Keratinocyte (primary cell): ENCODE measurements around the gene NCKAP1. TPM values are rescaled to one million over a fixed set of nuclear protein-coding genes. Genes with fewer than 3 reads are reported as not detected.

ENCODE experiments used
- DNase-seq: peaks from one replicate; pipeline ENCODE4 v3.0.0-alpha.2; 2011; ENCODE audit warnings: low read depth, missing footprints, low spot score
- FAIRE-seq: peaks from 2 replicates; lab custom pipeline; 2011; peaks lifted over from hg19 to GRCh38; lab: Jason Lieb, UNC
- H2AFZ ChIP-seq: 2 replicates; pipeline ENCODE4 v1.6.0; 2012; ENCODE audit warnings: low read length, control low read depth, inconsistent platforms; ENCODE audit not compliant: control insufficient read depth
- H3K27ac ChIP-seq: 2 replicates; pipeline ENCODE4 v1.5.1; 2011; ENCODE audit warnings: low read length; ENCODE audit not compliant: control insufficient read depth, insufficient read depth
- H3K27me3 ChIP-seq: 3 replicates; pipeline ENCODE4 v1.6.0; 2011; ENCODE audit warnings: low read length; ENCODE audit not compliant: control insufficient read depth, insufficient read depth; ENCODE audit errors: extremely low read depth
- H3K36me3 ChIP-seq, 2 experiments: 2 replicates in 1 of 2; 3 replicates in 1 of 2; pipeline ENCODE4 v1.5.1; 2011; ENCODE audit warnings: low read length in 2 of 2, mild to moderate bottlenecking in 1 of 2; ENCODE audit not compliant: control insufficient read depth in 2 of 2, insufficient read depth in 2 of 2; ENCODE audit errors: extremely low read depth in 1 of 2
- H3K4me1 ChIP-seq: 3 replicates; pipeline ENCODE4 v1.5.1; 2011; ENCODE audit warnings: low read length; ENCODE audit not compliant: control insufficient read depth, insufficient read depth; ENCODE audit errors: extremely low read depth
- H3K4me2 ChIP-seq: 3 replicates; pipeline ENCODE4 v1.6.0; 2011; ENCODE audit warnings: low read depth, low read length; ENCODE audit not compliant: control insufficient read depth, insufficient read depth; ENCODE audit errors: extremely low read depth
- H3K4me3 ChIP-seq, 3 experiments: fragments of 200-600 bp in 1 of 3; sonication (generic) in 1 of 3; 2 replicates in 2 of 3; 3 replicates in 1 of 3; pipeline ENCODE4 v1.5.1; 2011 to 2016; ENCODE audit warnings: low read length in 3 of 3, mild to moderate bottlenecking in 3 of 3, control low read depth in 2 of 3, inconsistent platforms in 1 of 3, low read depth in 1 of 3, mixed read lengths in 1 of 3, mixed run types in 1 of 3, moderate library complexity in 1 of 3; ENCODE audit not compliant: control insufficient read depth in 2 of 3, insufficient read depth in 2 of 3; ENCODE audit errors: extremely low read depth in 1 of 3
- H3K79me2 ChIP-seq: 2 replicates; pipeline ENCODE4 v1.6.0; 2012; ENCODE audit warnings: low read length; ENCODE audit not compliant: control insufficient read depth, insufficient read depth
- H3K9ac ChIP-seq: 3 replicates; pipeline ENCODE4 v1.6.0; 2011; ENCODE audit warnings: low read length; ENCODE audit not compliant: control insufficient read depth, insufficient read depth; ENCODE audit errors: extremely low read depth
- H3K9me1 ChIP-seq: 3 replicates; pipeline ENCODE4 v1.6.0; 2011; ENCODE audit warnings: low read length; ENCODE audit not compliant: control insufficient read depth, insufficient read depth; ENCODE audit errors: extremely low read depth
- H3K9me3 ChIP-seq: 2 replicates; pipeline ENCODE4 v1.5.1; 2012; ENCODE audit warnings: low read depth, low read length; ENCODE audit not compliant: control insufficient read depth
- H4K20me1 ChIP-seq: 3 replicates; pipeline ENCODE4 v1.6.0; 2011; ENCODE audit warnings: low read length; ENCODE audit not compliant: control insufficient read depth, insufficient read depth; ENCODE audit errors: extremely low read depth
- EZH2 ChIP-seq: IDR thresholded peaks from one replicate; pipeline ENCODE4 v1.6.1; 2012; ENCODE audit warnings: inconsistent platforms, mild to moderate bottlenecking, low read length, moderate library complexity
- dilution Hi-C: fragments of 300-500 bp; cut with MboI; formaldehyde crosslinking; loops from one replicate; pipeline ENCODE4 v1.7.0; 2020; ENCODE audit warnings: low sequenced_read_pairs; ENCODE audit not compliant: extremely low pct_ligation_motif_present
- polyA plus RNA-seq, 5 experiments: library from polyadenylated mRNA; depleted of rRNA in 3 of 5; stranded (reverse) in 3 of 5; stranded (forward) in 1 of 5; unstranded in 1 of 5; fragments of >200 nt; gene quantifications; 1 replicate in 1 of 5; 2 replicates in 3 of 5; 3 replicates in 1 of 5; pipeline versions ENCODE4 v1.2.1 to v1.2.3, GENCODE V29; 2011 to 2012; ENCODE audit warnings: missing spikeins in 2 of 5, low read depth in 1 of 5, low replicate concordance in 1 of 5
- TF ChIP-seq, protein P1 (sequence below), 3 experiments: IDR thresholded peaks in 1 of 3; conservative IDR thresholded peaks in 1 of 3; optimal IDR thresholded peaks in 1 of 3; 2 replicates in 2 of 3; 3 replicates in 1 of 3; pipeline versions ENCODE3 to v1.5.1; 2011; ENCODE audit warnings: low read length in 3 of 3, mild to moderate bottlenecking in 3 of 3, moderate library complexity in 2 of 3, control low read depth in 1 of 3, inconsistent platforms in 1 of 3; ENCODE audit not compliant: insufficient read depth in 2 of 3; ENCODE audit errors: extremely low read depth in 1 of 3

Gene NCKAP1
- polyA plus RNA-seq, 1 donor (not counting 4 experiments of a cell fraction or from before 2014, with no cell fraction given), result 207 TPM

DNA sequence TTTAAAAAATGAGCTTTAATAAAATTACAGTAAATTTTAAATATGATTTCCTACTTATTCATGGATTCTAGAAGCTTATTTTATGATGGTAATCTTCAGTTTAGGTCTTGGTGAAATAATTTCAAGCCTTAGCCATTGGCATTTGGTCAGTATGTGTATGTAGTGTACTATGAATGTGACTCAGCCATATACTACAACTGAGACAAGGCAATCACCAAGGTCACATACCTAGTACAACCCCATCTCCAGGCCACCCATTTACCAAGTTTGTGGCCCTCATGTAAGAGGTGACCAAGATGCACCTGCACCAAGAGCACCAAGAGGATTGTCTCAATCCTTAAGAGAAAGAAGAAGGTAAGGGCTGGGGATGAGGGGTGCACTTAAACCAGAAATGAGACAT is 117.0 kb downstream of the NCKAP1 start:
- Histone ChIP-seq H3K9ac (no peak overlapping the region), H4K20me1 (no peaks in the 10 kb centered on the region), H3K4me2 (no peak overlapping the region), H3K79me2 (no peaks in the 10 kb centered on the region), H3K27ac (no peak overlapping the region), H2AFZ (no peak overlapping the region), H3K27me3 (no peaks in the 10 kb centered on the region), H3K4me1 (peaks cover 3% of the 10 kb centered on the region), H3K9me1 (peaks cover 2% of the 10 kb centered on the region), H3K4me3 (no peak overlapping the region), H3K9me3 (no peaks in the 10 kb centered on the region), H3K36me3 (peaks cover 3 to 21% of the 10 kb centered on the region in 2 experiments)
- FAIRE-seq (no peak), DNase-seq (no peak)
- dilution Hi-C loops, result no loop called here
- TF ChIP-seq EZH2, result no peak
- TF ChIP-seq, protein P1, sequence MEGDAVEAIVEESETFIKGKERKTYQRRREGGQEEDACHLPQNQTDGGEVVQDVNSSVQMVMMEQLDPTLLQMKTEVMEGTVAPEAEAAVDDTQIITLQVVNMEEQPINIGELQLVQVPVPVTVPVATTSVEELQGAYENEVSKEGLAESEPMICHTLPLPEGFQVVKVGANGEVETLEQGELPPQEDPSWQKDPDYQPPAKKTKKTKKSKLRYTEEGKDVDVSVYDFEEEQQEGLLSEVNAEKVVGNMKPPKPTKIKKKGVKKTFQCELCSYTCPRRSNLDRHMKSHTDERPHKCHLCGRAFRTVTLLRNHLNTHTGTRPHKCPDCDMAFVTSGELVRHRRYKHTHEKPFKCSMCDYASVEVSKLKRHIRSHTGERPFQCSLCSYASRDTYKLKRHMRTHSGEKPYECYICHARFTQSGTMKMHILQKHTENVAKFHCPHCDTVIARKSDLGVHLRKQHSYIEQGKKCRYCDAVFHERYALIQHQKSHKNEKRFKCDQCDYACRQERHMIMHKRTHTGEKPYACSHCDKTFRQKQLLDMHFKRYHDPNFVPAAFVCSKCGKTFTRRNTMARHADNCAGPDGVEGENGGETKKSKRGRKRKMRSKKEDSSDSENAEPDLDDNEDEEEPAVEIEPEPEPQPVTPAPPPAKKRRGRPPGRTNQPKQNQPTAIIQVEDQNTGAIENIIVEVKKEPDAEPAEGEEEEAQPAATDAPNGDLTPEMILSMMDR (optimal IDR thresholded peaks at IDR 0.05 in 1 of 3, IDR thresholded peaks at IDR 0.05 in 1 of 3, conservative IDR thresholded peaks at IDR 0.05 in 1 of 3; ENCODE audit: extremely low read depth in 1 of 3, insufficient read depth in 2 of 3, low read length in 3 of 3), result no peak

DNA sequence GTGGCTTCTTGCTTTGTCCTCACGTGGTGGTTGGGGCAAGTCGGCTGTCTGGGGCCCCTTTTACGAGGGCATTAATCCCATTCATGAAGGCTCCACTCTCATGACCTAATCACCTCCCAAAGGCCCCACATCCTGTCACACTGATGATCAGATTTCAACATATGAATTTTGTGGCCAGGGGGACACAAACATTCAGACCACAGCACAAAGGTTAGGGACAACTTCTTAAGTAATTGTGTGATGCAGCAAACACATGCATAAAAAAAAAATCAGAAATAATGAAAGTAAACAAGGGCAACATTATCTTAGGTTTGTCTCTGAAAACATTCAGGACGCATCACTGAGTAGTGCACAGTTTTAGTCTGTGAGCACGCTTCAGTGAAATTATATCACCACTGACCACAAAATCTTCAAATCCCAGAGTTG is 117.6 kb downstream of the NCKAP1 start:
- FAIRE-seq (no peak), DNase-seq (no peak)
- H3K36me3 ChIP-seq, result peaks cover 3 to 21% of the 10 kb centered on the region in 2 experiments
- no peaks in the 10 kb centered on the region for H3K79me2 ChIP-seq
- dilution Hi-C loops, result no loop called here
- no peaks in the 10 kb centered on the region for H3K9me3 ChIP-seq
- H3K27ac ChIP-seq, result no peak overlapping the region
- no peak overlapping the region for H2AFZ ChIP-seq
- H3K9me1 ChIP-seq, result peaks cover 2% of the 10 kb centered on the region
- TF ChIP-seq, protein P1 (optimal IDR thresholded peaks at IDR 0.05 in 1 of 3, IDR thresholded peaks at IDR 0.05 in 1 of 3, conservative IDR thresholded peaks at IDR 0.05 in 1 of 3; ENCODE audit: extremely low read depth in 1 of 3, insufficient read depth in 2 of 3, low read length in 3 of 3), result no peak
- no peak for TF ChIP-seq EZH2
- no peaks in the 10 kb centered on the region for H3K27me3 ChIP-seq
- no peaks in the 10 kb centered on the region for H4K20me1 ChIP-seq
- H3K4me2 ChIP-seq, result no peak overlapping the region
- peaks cover 8% of the 10 kb centered on the region for H3K4me1 ChIP-seq
- no peak overlapping the region for H3K4me3 ChIP-seq
- no peak overlapping the region for H3K9ac ChIP-seq
